Transverse colon (tissue), 4 donors: ENCODE results near the gene MAP4.

Experiments
- CTCF ChIP-seq, 5 experiments: fragments of 200-600 bp in 3 of 5; fragments of 450-650 bp in 2 of 5; sonication (generic) in 3 of 5; IDR thresholded peaks; 1 replicate in 2 of 5; 2 replicates in 3 of 5; pipeline ENCODE4 v1.5.1; 2016 to 2017; ENCODE audit warnings: antibody characterized with exemption in 5 of 5, inconsistent platforms in 3 of 5, mild to moderate bottlenecking in 2 of 5, moderate library complexity in 1 of 5
- EP300 ChIP-seq: sonication (generic); formaldehyde crosslinking; IDR thresholded peaks from one replicate; pipeline ENCODE4 v1.6.1; 2017; ENCODE audit warnings: antibody characterized with exemption, low read depth
- POLR2A ChIP-seq: fragments of 450-650 bp; IDR thresholded peaks from one replicate; pipeline ENCODE4 v1.6.1; 2016; ENCODE audit warnings: antibody characterized with exemption, mild to moderate bottlenecking, moderate library complexity
- POLR2AphosphoS5 ChIP-seq, 3 donors: sonication (generic); formaldehyde crosslinking; IDR thresholded peaks; one replicate each; pipeline ENCODE4 v1.6.1; 2016; ENCODE audit warnings: antibody characterized with exemption in 3 of 3

GRCh38 chr3:47872916-47873315 is 143.3 kb downstream of the MAP4 start:
- no peak for TF ChIP-seq CTCF (IDR thresholded peaks at IDR 0.05)
- no peak for TF ChIP-seq POLR2AphosphoS5 (IDR thresholded peaks at IDR 0.05)
- TF ChIP-seq POLR2A = no peak
- TF ChIP-seq EP300 = no peak
